ACHN (cell line): ENCODE data around the gene GHR.

Source experiments
- DNase-seq: peaks from one replicate; pipeline ENCODE4 v3.0.0-alpha.2; 2015
- in situ Hi-C: cut with HindIII; loops from 2 replicates; pipeline ENCODE4 v1.10.0; 2017; ENCODE audit warnings: low sequenced_read_pairs, low pct_ligation_motif_present, low pct_unique_long_range_greater_than_20kb

The GHR gene

GRCh38 chr5:42454216-42454995, 31.2 kb downstream of the GHR start:
- in situ Hi-C loops, result no loop called here
- DNase-seq, result no peak

- in situ Hi-C loops, result no loop called here
- DNase-seq, result no peak
These were observed 37.8 kb downstream of the GHR start for GRCh38 chr5:42461033-42461432.

GRCh38 chr5:42461507-42461906, 38.3 kb downstream of the GHR start:
- in situ Hi-C loops, result no loop called here
- no peak for DNase-seq

GRCh38 chr5:42462083-42462482, 38.8 kb downstream of the GHR start:
- in situ Hi-C loops, result no loop called here
- no peak for DNase-seq

GRCh38 chr5:42467572-42467971, 44.3 kb downstream of the GHR start:
- DNase-seq, result no peak
- in situ Hi-C loops, result no loop called here

GRCh38 chr5:42467981-42468524, 44.8 kb downstream of the GHR start:
- DNase-seq, result no peak
- in situ Hi-C loops, result no loop called here

GRCh38 chr5:42483472-42484154, 60.4 kb downstream of the GHR start:
- in situ Hi-C loops, result no loop called here

GRCh38 chr5:42487077-42487476, 63.8 kb downstream of the GHR start:
- in situ Hi-C loops, result no loop called here
- no peak for DNase-seq

More at GRCh38 chr5:42483472-42484154, 60.4 kb downstream of the GHR start:
- no peak for DNase-seq

- no peak for DNase-seq
- in situ Hi-C loops, result no loop called here
These were observed 64.6 kb downstream of the GHR start for GRCh38 chr5:42487821-42488220.

- in situ Hi-C loops, result no loop called here
- no peak for DNase-seq
These were observed 67.6 kb downstream of the GHR start for GRCh38 chr5:42490831-42491230.

- in situ Hi-C loops, result no loop called here
- DNase-seq, result no peak
These were observed 68.5 kb downstream of the GHR start for GRCh38 chr5:42491699-42492098.

GRCh38 chr5:42492974-42493373, 69.7 kb downstream of the GHR start:
- no peak for DNase-seq
- in situ Hi-C loops, result no loop called here

GRCh38 chr5:42494414-42494813, 71.2 kb downstream of the GHR start:
- DNase-seq, result no peak
- in situ Hi-C loops, result no loop called here

- no peak for DNase-seq
- in situ Hi-C loops, result no loop called here
These were observed 72.7 kb downstream of the GHR start for GRCh38 chr5:42495914-42496313.

GRCh38 chr5:42496397-42497156, 73.3 kb downstream of the GHR start:
- DNase-seq, result no peak
- in situ Hi-C loops, result no loop called here

GRCh38 chr5:42498000-42498399, 74.8 kb downstream of the GHR start:
- DNase-seq, result no peak
- in situ Hi-C loops, result no loop called here

- no peak for DNase-seq
- in situ Hi-C loops, result no loop called here
These were observed 75.8 kb downstream of the GHR start for GRCh38 chr5:42499016-42499415.

- no peak for DNase-seq
- in situ Hi-C loops, result no loop called here
These were observed 76.9 kb downstream of the GHR start for GRCh38 chr5:42500003-42500599.
